CD4-positive, alpha-beta T cell (primary cell): Measurements from ENCODE around the gene BAAT. TPM values are rescaled to one million over a fixed set of nuclear protein-coding genes. Genes with fewer than 3 reads are reported as not detected.

Experiments used
- ATAC-seq: fragments of 200-7000 bp; cut with Tn5 transposase; one replicate; pipeline ENCODE4 v1.10.0; 2022; ENCODE audit warnings: mild to moderate bottlenecking; ENCODE audit not compliant: poor library complexity
- CTCF ChIA-PET: fragments of 350-600 bp; sonication (Branson Sonifier 250); formaldehyde crosslinking; loops from one replicate; lab custom pipeline; 2021; ENCODE audit warnings: antibody characterized with exemption, inconsistent platforms; lab: Charles Lee
- POLR2A ChIA-PET: fragments of 350-600 bp; sonication (Branson Sonifier 250); formaldehyde crosslinking; loops from one replicate; lab custom pipeline; 2021; ENCODE audit warnings: antibody characterized with exemption, inconsistent platforms; lab: Charles Lee
- DNase-seq, 14 experiments: peaks; one replicate each; pipeline ENCODE4 v3.0.0-alpha.2; 2013 to 2020; ENCODE audit warnings: mixed read lengths in 2 of 14
- H3K27ac ChIP-seq, 2 donors: one replicate each; pipeline versions ENCODE4 v1.5.1 to v1.7.0; 2013; ENCODE audit warnings: low read length in 2 of 2, low read depth in 1 of 2, mild to moderate bottlenecking in 1 of 2
- H3K27me3 ChIP-seq, 2 experiments: 1 replicate in 1 of 2; 2 replicates in 1 of 2; pipeline versions ENCODE4 v1.6.1 to v1.7.0; 2013; ENCODE audit warnings: low read length in 2 of 2, control low read depth in 1 of 2, mild to moderate bottlenecking in 1 of 2, moderate library complexity in 1 of 2; ENCODE audit not compliant: insufficient read depth in 2 of 2, control insufficient read depth in 1 of 2
- H3K36me3 ChIP-seq: one replicate; pipeline ENCODE4 v1.6.1; 2013; ENCODE audit warnings: low read length, control low read depth; ENCODE audit not compliant: insufficient read depth
- H3K4me1 ChIP-seq: one replicate; pipeline ENCODE4 v1.6.1; 2013; ENCODE audit warnings: low read length, control low read depth; ENCODE audit not compliant: insufficient read depth
- H3K4me3 ChIP-seq: one replicate; pipeline ENCODE4 v1.5.1; 2013; ENCODE audit warnings: mild to moderate bottlenecking, low read length, moderate library complexity
- H3K9me3 ChIP-seq, 2 experiments: 1 replicate in 1 of 2; 2 replicates in 1 of 2; pipeline versions ENCODE4 v1.6.1 to v1.7.0; 2013; ENCODE audit warnings: low read length in 2 of 2, mild to moderate bottlenecking in 2 of 2, control low read depth in 1 of 2, moderate library complexity in 1 of 2; ENCODE audit not compliant: control insufficient read depth in 1 of 2, insufficient read depth in 1 of 2
- H3K27ac Mint-ChIP-seq: one replicate; pipeline ENCODE4 v1.8.0; 2020; ENCODE audit warnings: mixed read lengths
- H3K27me3 Mint-ChIP-seq: one replicate; pipeline ENCODE4 v1.8.0; 2021; ENCODE audit warnings: mixed read lengths
- H3K36me3 Mint-ChIP-seq: one replicate; pipeline ENCODE4 v1.8.0; 2021; ENCODE audit warnings: low read depth, mixed read lengths
- H3K4me1 Mint-ChIP-seq: one replicate; pipeline ENCODE4 v1.8.0; 2021; ENCODE audit warnings: low read depth, mixed read lengths
- H3K4me3 Mint-ChIP-seq: one replicate; pipeline ENCODE4 v1.8.0; 2020; ENCODE audit warnings: mild to moderate bottlenecking, mixed read lengths
- H3K9me3 Mint-ChIP-seq: one replicate; pipeline ENCODE4 v1.8.0; 2020; ENCODE audit warnings: mixed read lengths
- intact Hi-C, 2 experiments: fragments of 100-400 bp; cut with DNase I in 1 of 2; cut with micrococcal nuclease in 1 of 2; formaldehyde crosslinking; loops; one replicate each; pipeline versions ENCODE4 v1.15.1 to v1.9.0; 2023 to 2025; cut with DNase I, micrococcal nuclease
- total RNA-seq, 174 experiments: library from RNA in 2 of 174; stranded (reverse) in 2 of 174; gene quantifications; one replicate each; pipeline ENCODE4 v1.2.3 and lab custom pipeline; 2021 to 2026
- TF ChIP-seq, protein P1 (sequence below): fragments of 200-600 bp; IDR thresholded peaks from one replicate; pipeline ENCODE4 v1.8.0; 2022; ENCODE audit warnings: antibody characterized with exemption, mild to moderate bottlenecking

BAAT gene
- total RNA-seq, 2 experiments from 2014 or later: not detected

DNA sequence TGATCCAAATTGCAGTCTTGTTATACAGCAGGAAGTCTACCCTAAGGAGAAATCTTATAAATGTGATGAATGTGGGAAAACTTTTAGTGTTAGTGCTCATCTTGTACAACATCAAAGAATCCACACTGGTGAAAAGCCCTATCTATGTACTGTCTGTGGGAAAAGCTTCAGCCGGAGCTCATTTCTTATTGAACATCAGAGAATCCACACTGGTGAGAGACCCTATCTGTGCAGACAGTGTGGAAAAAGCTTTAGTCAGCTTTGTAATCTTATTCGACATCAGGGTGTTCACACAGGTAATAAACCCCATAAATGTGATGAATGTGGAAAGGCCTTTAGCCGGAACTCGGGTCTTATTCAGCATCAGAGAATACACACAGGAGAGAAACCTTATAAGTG is 24.3 kb upstream of the BAAT start:
- Mint-ChIP-seq H3K9me3 (peaks cover 39% of the 10 kb centered on the region), H3K4me3 (no peak overlapping the region), H3K27me3 (no peaks in the 10 kb centered on the region), H3K36me3 (peaks cover 96% of the 10 kb centered on the region), H3K27ac (no peak overlapping the region), H3K4me1 (no peaks in the 10 kb centered on the region)
- TF ChIP-seq, protein P1, sequence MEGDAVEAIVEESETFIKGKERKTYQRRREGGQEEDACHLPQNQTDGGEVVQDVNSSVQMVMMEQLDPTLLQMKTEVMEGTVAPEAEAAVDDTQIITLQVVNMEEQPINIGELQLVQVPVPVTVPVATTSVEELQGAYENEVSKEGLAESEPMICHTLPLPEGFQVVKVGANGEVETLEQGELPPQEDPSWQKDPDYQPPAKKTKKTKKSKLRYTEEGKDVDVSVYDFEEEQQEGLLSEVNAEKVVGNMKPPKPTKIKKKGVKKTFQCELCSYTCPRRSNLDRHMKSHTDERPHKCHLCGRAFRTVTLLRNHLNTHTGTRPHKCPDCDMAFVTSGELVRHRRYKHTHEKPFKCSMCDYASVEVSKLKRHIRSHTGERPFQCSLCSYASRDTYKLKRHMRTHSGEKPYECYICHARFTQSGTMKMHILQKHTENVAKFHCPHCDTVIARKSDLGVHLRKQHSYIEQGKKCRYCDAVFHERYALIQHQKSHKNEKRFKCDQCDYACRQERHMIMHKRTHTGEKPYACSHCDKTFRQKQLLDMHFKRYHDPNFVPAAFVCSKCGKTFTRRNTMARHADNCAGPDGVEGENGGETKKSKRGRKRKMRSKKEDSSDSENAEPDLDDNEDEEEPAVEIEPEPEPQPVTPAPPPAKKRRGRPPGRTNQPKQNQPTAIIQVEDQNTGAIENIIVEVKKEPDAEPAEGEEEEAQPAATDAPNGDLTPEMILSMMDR: no peak
- no peaks in the 10 kb centered on the region for H3K4me1 ChIP-seq
- ChIA-PET CTCF (no interaction called here), POLR2A (no interaction called here)
- no peaks in the 10 kb centered on the region for H3K27me3 ChIP-seq
- DNase-seq (no peak), ATAC-seq (no peak)
- H3K9me3 ChIP-seq: peaks cover 24 to 80% of the 10 kb centered on the region in 2 experiments
- intact Hi-C loops: loop anchor here in 1 of 2 experiments (10.0 kb wide), 2 partner anchors 814 to 1584 kb away; partner anchors contain the start of gene NR4A3
- no peak overlapping the region for H3K27ac ChIP-seq
- H3K4me3 ChIP-seq: no peak overlapping the region
- peaks cover 49% of the 10 kb centered on the region for H3K36me3 ChIP-seq

DNA sequence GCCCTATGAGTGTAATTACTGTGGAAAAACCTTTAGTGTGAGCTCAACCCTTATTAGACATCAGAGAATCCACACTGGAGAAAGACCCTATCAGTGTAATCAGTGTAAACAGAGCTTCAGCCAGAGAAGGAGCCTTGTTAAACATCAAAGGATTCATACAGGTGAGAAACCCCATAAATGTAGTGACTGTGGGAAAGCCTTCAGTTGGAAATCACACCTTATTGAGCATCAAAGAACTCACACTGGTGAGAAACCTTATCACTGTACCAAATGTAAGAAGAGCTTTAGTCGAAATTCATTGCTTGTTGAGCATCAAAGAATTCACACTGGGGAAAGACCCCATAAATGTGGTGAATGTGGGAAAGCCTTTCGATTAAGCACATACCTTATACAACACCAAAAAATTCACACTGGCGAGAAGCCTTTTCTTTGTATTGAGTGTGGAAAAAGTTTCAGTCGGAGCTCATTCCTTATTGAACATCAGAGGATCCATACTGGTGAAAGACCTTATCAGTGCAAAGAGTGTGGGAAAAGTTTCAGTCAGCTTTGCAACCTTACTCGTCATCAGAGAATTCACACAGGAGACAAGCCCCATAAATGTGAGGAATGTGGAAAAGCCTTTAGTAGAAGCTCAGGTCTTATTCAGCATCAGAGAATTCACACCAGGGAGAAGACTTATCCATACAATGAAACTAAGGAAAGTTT is 23.7 kb upstream of the BAAT start:
- DNase-seq (no peak), ATAC-seq (no peak)
- H3K27me3 ChIP-seq: no peaks in the 10 kb centered on the region
- peaks cover 24 to 76% of the 10 kb centered on the region in 2 experiments for H3K9me3 ChIP-seq
- POLR2A ChIA-PET: interaction anchor here (1.1 kb wide), 1 partner anchor 10 kb away, joined by 3 read pairs; the partner anchor contains the start of genes MRPL50 and ZNF189
- peaks cover 38% of the 10 kb centered on the region for H3K9me3 Mint-ChIP-seq
- no peaks in the 10 kb centered on the region for H3K4me1 Mint-ChIP-seq
- H3K4me3 Mint-ChIP-seq: no peak overlapping the region
- no peak overlapping the region for H3K27ac ChIP-seq
- TF ChIP-seq, protein P1: no peak
- H3K36me3 ChIP-seq: peaks cover 54% of the 10 kb centered on the region
- peaks cover 96% of the 10 kb centered on the region for H3K36me3 Mint-ChIP-seq
- intact Hi-C loops: loop anchor here in 1 of 2 experiments (10.0 kb wide), 2 partner anchors 814 to 1584 kb away; partner anchors contain the start of gene NR4A3
- H3K27me3 Mint-ChIP-seq: no peaks in the 10 kb centered on the region
- CTCF ChIA-PET: no interaction called here
- H3K27ac Mint-ChIP-seq: no peak overlapping the region
- H3K4me1 ChIP-seq: no peaks in the 10 kb centered on the region
- no peak overlapping the region for H3K4me3 ChIP-seq

DNA sequence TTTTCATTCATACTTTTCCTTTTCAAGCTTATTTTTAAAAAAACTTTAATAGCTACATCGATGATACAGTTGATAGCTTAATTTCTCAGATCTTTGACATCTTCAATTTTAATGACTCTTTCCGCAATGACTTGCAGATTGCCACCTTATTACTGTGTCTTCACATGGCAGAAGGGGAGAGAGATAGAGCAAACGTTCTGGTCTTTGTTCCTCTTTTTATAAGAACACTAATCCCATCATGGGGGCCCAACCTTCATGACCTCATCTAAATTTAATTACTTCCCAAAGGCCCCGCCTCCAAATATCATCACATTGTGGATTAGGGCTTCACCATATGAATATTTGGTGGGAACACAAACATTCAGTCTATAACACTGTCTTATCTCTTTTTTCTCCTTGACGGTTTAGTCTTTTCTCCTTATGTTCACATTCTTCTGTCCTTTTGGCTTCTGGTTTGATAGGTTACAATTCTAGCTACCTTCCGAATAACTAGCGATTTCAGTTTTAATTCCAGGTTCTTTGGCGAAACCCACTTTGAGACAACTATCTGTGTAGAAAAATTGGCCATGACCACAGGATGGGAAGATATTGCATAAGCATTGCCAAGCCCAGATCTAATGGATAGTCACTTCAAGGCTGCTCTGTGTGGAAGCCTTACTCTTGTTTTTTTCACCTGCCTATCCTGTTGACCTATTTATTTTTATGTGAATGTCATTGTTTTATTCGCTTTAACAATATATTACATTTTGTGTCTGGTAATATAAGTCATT is 18.9 kb upstream of the BAAT start:
- intact Hi-C loops: loop anchor here in 1 of 2 experiments (10.0 kb wide), 2 partner anchors 809 to 1579 kb away; partner anchors contain the start of gene NR4A3
- H3K27me3 Mint-ChIP-seq: no peaks in the 10 kb centered on the region
- Histone ChIP-seq H3K36me3 (peaks cover 78% of the 10 kb centered on the region), H3K4me1 (peaks cover 19% of the 10 kb centered on the region), H3K27me3 (no peaks in the 10 kb centered on the region), H3K9me3 (peaks cover 9 to 35% of the 10 kb centered on the region in 2 experiments), H3K4me3 (no peak overlapping the region), H3K27ac (no peak overlapping the region)
- TF ChIP-seq, protein P1: no peak
- H3K4me3 Mint-ChIP-seq: no peak overlapping the region
- no peak for DNase-seq
- ChIA-PET POLR2A (no interaction called here), CTCF (interaction anchor here (0.6 kb wide), 1 partner anchor 1501 kb away, joined by 3 read pairs; no protein-coding TSS in a partner anchor)
- H3K27ac Mint-ChIP-seq: no peak overlapping the region
- H3K9me3 Mint-ChIP-seq: peaks cover 27% of the 10 kb centered on the region
- H3K4me1 Mint-ChIP-seq: peaks cover 41% of the 10 kb centered on the region
- ATAC-seq: no peak
- peaks cover 90% of the 10 kb centered on the region for H3K36me3 Mint-ChIP-seq
